SKM-1 treated with dmso at 0.1 percent for 144 hours (cell line): ENCODE results near the gene PROZ.

ENCODE experiments used
- DNase-seq: peaks from one replicate; lab custom pipeline; 2025; ENCODE audit not compliant: unreplicated experiment; lab: John Stamatoyannopoulos, UW

PROZ gene

DNA sequence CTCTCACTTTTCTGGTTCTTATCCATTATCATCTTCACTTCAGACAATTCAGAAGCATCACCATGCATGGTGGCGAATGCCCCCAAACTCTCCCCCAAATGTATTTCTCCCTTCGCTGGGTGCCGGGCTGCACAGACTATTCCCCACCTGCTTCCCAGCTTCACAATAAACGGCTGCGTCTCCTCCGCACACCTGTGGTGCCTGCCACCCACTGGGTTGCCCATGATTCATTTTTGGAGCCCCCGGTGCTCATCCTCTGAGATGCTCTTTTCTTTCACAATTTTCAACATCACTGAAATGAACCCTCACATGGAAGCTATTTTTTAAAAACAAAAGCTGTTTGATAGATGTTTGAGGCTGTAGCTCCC, 38.6 kb upstream of the PROZ start:
- DNase-seq, result no peak

- no peak for DNase-seq
These were observed 37.9 kb upstream of the PROZ start for GRCh38 chr13:113120300-113121182.

- DNase-seq, result no peak
These were observed 37.1 kb upstream of the PROZ start for GRCh38 chr13:113121183-113121927.

DNA sequence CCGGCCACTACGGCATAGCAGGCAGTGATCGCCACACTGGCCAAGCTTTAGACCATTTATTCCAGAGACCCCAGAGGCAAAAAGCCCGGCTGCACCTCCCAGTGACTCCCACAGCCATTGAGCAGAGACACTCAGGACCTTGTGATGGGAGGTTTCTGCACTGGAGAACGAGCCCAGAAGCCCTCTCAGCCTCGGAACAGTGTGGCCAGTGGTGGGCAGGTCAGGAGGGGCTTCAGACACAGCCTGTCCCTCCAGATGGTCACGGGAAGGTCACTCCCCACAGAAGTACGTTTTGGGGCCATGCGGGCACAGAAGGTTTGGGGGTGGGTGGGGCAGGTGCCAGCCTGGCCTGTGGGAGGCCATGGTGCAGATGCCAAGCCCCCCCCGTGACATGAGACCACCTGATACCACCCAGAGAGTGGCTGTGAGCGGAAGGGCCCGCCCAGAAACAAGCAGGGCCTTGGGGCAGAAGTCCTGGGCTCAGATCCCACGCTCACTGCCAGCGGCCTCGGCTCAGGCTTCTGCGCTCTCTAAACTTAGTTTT, 36.4 kb upstream of the PROZ start:
- no peak for DNase-seq

GRCh38 chr13:113122550-113123225, 35.8 kb upstream of the PROZ start, which contains the start of gene F10:
F10 (plus strand) TSS chr13:113122799; CDS start chr13:113122856, 57 bp downstream.
- DNase-seq, result no peak

DNA sequence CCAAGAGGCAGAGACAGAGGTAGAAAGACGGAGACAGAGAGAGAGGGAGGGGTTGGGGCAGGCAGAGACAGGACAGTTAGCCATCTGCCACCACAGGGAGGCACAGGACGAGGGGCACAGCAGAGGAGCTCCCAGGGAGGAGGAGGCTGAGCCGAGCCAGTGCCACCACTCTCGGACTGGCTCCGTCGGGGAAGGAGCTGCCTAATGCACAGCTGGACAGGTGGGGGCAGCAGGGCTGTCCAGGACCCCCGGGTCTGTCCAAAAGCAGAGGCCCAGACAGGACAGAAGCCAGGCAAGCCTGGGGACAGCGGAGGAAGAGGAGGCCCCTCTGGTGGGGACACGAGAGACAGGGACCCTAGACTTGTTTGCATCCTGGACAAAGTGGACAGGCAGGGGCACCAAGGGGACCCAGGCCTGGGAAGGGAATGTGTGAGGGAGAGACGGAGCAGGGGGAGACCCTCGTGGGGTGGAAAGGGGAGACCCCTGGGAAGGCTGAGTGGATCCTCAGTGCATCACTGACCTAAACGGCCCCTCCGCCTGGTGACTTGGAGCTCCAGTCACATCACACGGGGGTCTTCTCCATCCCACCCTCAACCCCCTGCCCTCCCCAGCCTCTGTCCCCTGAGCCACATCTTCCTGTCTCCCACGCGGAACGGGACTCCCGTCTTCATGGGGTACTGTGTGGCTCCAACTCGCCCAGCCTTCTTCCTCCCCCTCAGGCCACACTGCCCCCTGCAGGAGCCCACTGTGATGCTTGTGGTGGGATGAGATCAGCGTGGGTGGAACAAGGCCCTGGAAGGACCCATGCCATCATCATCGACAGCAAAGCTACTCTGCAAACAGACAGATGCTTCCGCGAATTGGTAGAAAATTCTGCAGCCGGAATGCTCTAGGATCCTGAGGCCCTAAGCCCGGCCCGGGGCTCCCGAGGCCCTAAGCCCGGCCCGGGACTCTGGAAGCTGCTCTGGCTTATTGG, 34.9 kb upstream of the PROZ start:
- DNase-seq, result no peak

DNA sequence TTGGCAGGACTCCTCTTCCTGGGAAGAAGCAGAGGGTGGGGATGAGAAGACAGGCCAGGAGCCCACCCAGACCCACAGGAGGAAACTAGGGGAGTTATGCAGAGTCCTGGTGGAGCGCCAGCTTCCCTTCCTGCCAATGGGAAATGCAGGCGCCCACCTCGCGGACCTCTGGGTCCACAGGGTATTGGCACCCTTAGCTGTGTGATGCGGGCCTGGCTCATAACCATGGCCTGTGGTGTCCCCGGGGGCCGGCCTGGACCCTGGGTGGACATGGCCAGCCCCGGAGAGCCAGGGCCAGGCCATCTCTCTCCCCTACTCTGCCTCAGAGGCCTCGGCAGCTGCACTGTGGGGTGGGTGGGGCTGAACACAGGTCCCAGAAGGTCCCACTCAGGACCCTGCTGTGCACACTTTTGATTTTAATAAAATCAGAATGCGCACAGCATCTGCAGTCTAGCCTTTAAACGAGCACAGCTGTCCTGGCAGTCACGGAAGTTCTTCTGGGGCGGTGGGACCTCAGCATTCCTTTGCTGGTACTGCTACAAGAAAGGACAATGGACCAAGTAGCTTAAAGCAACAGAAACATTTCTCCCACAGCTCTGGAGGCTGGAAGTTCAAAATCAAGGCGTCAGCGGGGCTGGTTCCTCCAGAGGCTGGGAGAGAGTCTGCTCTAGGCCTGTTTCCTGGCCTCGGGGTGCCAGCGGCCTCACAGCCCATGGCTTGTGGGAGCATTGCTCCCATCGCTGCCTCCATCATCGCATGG, 34.1 kb upstream of the PROZ start:
- no peak for DNase-seq

GRCh38 chr13:113125506-113126264, 32.8 kb upstream of the PROZ start:
- no peak for DNase-seq

GRCh38 chr13:113126265-113127150, 31.9 kb upstream of the PROZ start:
- no peak for DNase-seq

- no peak for DNase-seq
These were observed 29.0 kb upstream of the PROZ start for GRCh38 chr13:113129480-113129879.

DNA sequence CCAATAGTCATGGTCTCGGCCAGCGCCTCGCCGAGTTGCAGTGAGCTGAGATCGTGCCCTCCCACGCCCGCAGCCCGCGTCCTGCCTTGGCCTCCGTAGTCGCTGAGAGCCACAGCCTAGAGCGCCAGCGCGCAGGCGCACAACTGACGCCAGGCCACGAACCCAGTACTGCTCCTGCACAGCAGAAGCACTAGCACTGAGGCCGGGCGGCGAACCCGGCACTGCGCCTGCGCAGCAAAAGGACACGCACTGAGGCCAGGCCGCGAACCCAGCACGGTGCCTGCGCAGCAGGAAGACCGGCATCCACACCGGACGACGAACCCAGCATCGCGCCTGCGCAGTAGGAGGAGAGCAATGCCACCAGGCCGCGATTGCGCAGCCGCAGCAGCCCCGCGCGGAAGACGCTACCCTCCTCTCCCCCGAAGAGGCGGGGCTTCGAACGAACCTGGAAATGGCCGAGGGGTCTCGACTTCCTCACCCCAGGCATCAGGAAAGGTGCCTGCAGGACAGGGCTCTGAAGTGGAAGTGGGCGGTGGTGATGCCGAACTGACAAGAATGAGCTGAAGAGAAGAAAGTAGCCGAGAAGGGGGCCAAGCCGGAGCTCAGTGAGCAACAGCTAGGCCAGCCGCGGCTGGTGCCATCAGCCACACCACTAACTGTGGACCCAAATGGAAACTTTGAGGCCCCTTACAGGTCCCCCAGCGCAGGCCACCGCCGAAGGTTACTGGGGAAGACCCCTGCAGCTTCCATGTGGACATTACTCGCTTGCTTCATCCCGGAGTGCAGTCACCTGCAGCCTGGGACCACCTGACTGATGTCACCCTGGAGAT, 28.3 kb upstream of the PROZ start:
- no peak for DNase-seq

DNA sequence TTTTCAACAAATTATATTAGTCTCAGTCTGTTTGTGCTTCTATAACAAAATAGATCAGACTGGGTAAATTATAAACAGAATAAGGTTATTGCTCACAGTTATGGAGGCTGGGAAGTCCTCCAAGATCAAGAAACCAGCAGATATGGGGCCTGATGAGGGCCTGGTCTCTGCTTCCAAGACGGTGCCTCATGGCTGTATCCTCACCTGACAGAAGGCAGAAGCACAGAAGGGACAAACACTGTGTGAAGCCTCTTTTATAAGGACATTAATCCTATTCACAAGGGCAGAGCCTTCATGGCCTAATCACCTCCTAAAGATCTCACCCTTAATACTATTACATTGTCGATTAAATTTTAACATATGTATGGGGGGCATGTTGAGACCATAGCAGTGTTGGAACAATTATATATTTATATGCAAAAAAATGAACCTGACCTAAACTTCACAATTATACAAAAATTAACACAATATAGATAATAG, 23.1 kb upstream of the PROZ start:
- no peak for DNase-seq

DNA sequence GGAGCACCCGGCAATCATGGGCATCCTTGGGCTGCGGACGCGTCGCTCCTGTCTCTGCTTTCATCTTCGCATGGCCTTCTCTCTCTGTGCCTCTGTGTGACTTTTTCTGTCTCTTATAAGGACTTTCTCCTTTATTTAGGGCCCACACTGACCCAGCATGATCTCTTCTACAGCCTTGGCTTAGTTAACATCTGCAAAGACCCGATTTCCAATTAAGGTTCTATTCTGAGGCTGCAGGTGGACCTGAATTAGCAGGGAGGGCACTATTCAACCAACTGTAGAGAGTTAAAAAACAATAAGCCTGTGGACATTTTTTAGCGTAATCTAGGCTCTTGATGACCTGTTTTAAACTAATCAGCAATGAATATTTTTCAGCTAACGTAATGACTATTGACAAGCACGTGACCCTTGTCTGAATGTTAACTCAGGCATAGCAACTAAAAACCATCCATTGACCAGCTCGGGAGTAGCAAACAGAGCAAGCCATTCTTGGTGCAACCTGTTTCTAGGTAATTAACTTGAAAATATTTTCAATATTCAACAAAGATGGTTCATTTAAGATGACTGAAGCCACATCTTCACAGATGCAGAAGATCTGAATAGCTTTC, 20.7 kb upstream of the PROZ start:
- DNase-seq, result no peak

GRCh38 chr13:113138792-113139551, 19.5 kb upstream of the PROZ start:
- no peak for DNase-seq

- no peak for DNase-seq
These were observed 18.9 kb upstream of the PROZ start for GRCh38 chr13:113139577-113139976.
